Measurements from ENCODE around the gene PARD3.

- TF ChIP-seq CTCF (IDR thresholded peaks at IDR 0.05) (no peak), POLR2AphosphoS5 (IDR thresholded peaks at IDR 0.05) (no peak), POLR2A (IDR thresholded peaks at IDR 0.05; ENCODE audit: low read depth) (no peak)
Measured at GRCh38 chr10:34549953-34550352, 265.1 kb downstream of the PARD3 start.
